OCI-LY7 (cell line): ENCODE results near the gene MACROD2.

Experiments used
- EZH2phosphoT487 ChIP-seq: fragments of 200-600 bp; sonication (generic); IDR thresholded peaks from 2 replicates; pipeline ENCODE4 v1.6.1; 2018; ENCODE audit warnings: low read depth, borderline replicate concordance, mild to moderate bottlenecking, mixed run types, antibody characterized with exemption, low read length, moderate library complexity, mixed read lengths
- TF ChIP-seq, protein P1 (sequence below): fragments of 200-600 bp; sonication (generic); conservative IDR thresholded peaks from 2 replicates; pipeline ENCODE4 v1.5.1; 2014; ENCODE audit warnings: mild to moderate bottlenecking, antibody characterized with exemption, low read length, moderate library complexity, mixed read lengths

GRCh38 chr20:14647016-14647415, 651.7 kb downstream of the MACROD2 start:
- TF ChIP-seq, protein P1, sequence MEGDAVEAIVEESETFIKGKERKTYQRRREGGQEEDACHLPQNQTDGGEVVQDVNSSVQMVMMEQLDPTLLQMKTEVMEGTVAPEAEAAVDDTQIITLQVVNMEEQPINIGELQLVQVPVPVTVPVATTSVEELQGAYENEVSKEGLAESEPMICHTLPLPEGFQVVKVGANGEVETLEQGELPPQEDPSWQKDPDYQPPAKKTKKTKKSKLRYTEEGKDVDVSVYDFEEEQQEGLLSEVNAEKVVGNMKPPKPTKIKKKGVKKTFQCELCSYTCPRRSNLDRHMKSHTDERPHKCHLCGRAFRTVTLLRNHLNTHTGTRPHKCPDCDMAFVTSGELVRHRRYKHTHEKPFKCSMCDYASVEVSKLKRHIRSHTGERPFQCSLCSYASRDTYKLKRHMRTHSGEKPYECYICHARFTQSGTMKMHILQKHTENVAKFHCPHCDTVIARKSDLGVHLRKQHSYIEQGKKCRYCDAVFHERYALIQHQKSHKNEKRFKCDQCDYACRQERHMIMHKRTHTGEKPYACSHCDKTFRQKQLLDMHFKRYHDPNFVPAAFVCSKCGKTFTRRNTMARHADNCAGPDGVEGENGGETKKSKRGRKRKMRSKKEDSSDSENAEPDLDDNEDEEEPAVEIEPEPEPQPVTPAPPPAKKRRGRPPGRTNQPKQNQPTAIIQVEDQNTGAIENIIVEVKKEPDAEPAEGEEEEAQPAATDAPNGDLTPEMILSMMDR, result no peak
- TF ChIP-seq EZH2phosphoT487, result no peak
